CD4-positive, alpha-beta T cell (primary cell): ENCODE results near the gene KCNB1. TPM values are rescaled to one million over a fixed set of nuclear protein-coding genes. Genes with fewer than 3 reads are reported as not detected.

Experiments used
- ATAC-seq: fragments of 200-7000 bp; cut with Tn5 transposase; one replicate; pipeline ENCODE4 v1.10.0; 2022; ENCODE audit warnings: mild to moderate bottlenecking; ENCODE audit not compliant: poor library complexity
- CTCF ChIA-PET: fragments of 350-600 bp; sonication (Branson Sonifier 250); formaldehyde crosslinking; loops from one replicate; lab custom pipeline; 2021; ENCODE audit warnings: antibody characterized with exemption, inconsistent platforms; lab: Charles Lee
- POLR2A ChIA-PET: fragments of 350-600 bp; sonication (Branson Sonifier 250); formaldehyde crosslinking; loops from one replicate; lab custom pipeline; 2021; ENCODE audit warnings: antibody characterized with exemption, inconsistent platforms; lab: Charles Lee
- DNase-seq, 14 experiments: peaks; one replicate each; pipeline ENCODE4 v3.0.0-alpha.2; 2013 to 2020; ENCODE audit warnings: mixed read lengths in 2 of 14
- H3K27ac ChIP-seq, 2 donors: one replicate each; pipeline versions ENCODE4 v1.5.1 to v1.7.0; 2013; ENCODE audit warnings: low read length in 2 of 2, low read depth in 1 of 2, mild to moderate bottlenecking in 1 of 2
- H3K27me3 ChIP-seq, 2 experiments: 1 replicate in 1 of 2; 2 replicates in 1 of 2; pipeline versions ENCODE4 v1.6.1 to v1.7.0; 2013; ENCODE audit warnings: low read length in 2 of 2, control low read depth in 1 of 2, mild to moderate bottlenecking in 1 of 2, moderate library complexity in 1 of 2; ENCODE audit not compliant: insufficient read depth in 2 of 2, control insufficient read depth in 1 of 2
- H3K36me3 ChIP-seq: one replicate; pipeline ENCODE4 v1.6.1; 2013; ENCODE audit warnings: low read length, control low read depth; ENCODE audit not compliant: insufficient read depth
- H3K4me1 ChIP-seq: one replicate; pipeline ENCODE4 v1.6.1; 2013; ENCODE audit warnings: low read length, control low read depth; ENCODE audit not compliant: insufficient read depth
- H3K4me3 ChIP-seq: one replicate; pipeline ENCODE4 v1.5.1; 2013; ENCODE audit warnings: mild to moderate bottlenecking, low read length, moderate library complexity
- H3K9me3 ChIP-seq, 2 experiments: 1 replicate in 1 of 2; 2 replicates in 1 of 2; pipeline versions ENCODE4 v1.6.1 to v1.7.0; 2013; ENCODE audit warnings: low read length in 2 of 2, mild to moderate bottlenecking in 2 of 2, control low read depth in 1 of 2, moderate library complexity in 1 of 2; ENCODE audit not compliant: control insufficient read depth in 1 of 2, insufficient read depth in 1 of 2
- H3K27ac Mint-ChIP-seq: one replicate; pipeline ENCODE4 v1.8.0; 2020; ENCODE audit warnings: mixed read lengths
- H3K27me3 Mint-ChIP-seq: one replicate; pipeline ENCODE4 v1.8.0; 2021; ENCODE audit warnings: mixed read lengths
- H3K36me3 Mint-ChIP-seq: one replicate; pipeline ENCODE4 v1.8.0; 2021; ENCODE audit warnings: low read depth, mixed read lengths
- H3K4me1 Mint-ChIP-seq: one replicate; pipeline ENCODE4 v1.8.0; 2021; ENCODE audit warnings: low read depth, mixed read lengths
- H3K4me3 Mint-ChIP-seq: one replicate; pipeline ENCODE4 v1.8.0; 2020; ENCODE audit warnings: mild to moderate bottlenecking, mixed read lengths
- H3K9me3 Mint-ChIP-seq: one replicate; pipeline ENCODE4 v1.8.0; 2020; ENCODE audit warnings: mixed read lengths
- intact Hi-C, 2 experiments: fragments of 100-400 bp; cut with DNase I in 1 of 2; cut with micrococcal nuclease in 1 of 2; formaldehyde crosslinking; loops; one replicate each; pipeline versions ENCODE4 v1.15.1 to v1.9.0; 2023 to 2025; cut with DNase I, micrococcal nuclease
- total RNA-seq, 174 experiments: library from RNA in 2 of 174; stranded (reverse) in 2 of 174; gene quantifications; one replicate each; pipeline ENCODE4 v1.2.3 and lab custom pipeline; 2021 to 2026
- TF ChIP-seq, protein P1 (sequence below): fragments of 200-600 bp; IDR thresholded peaks from one replicate; pipeline ENCODE4 v1.8.0; 2022; ENCODE audit warnings: antibody characterized with exemption, mild to moderate bottlenecking

Gene KCNB1
- total RNA-seq, 2 experiments from 2014 or later = 0.06 to 0.08 TPM

DNA sequence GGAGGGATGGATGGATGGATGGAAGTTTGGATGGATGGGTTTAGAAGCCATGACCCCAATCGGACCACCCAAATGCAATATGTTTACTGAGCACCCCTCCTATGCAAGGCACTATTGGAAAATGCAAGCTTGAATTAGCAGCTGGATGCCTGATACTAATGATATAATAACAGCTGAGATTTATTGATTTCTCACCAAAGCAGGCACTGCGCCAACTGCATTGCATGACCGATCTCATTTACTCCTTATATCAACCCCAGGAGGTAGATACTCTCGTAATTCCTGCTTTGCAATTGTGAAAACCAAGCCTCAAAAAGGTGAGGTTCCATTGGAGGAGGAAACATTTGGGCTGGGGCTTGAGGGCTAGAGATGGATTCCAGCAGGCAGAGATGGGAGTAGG, 89.7 kb downstream of the KCNB1 start:
- Mint-ChIP-seq H3K36me3 (no peaks in the 10 kb centered on the region), H3K27ac (no peak overlapping the region), H3K9me3 (no peaks in the 10 kb centered on the region), H3K4me3 (no peak overlapping the region), H3K27me3 (peaks cover 40% of the 10 kb centered on the region), H3K4me1 (no peaks in the 10 kb centered on the region)
- Histone ChIP-seq H3K9me3 (no peaks in the 10 kb centered on the region), H3K36me3 (no peaks in the 10 kb centered on the region), H3K27ac (no peak overlapping the region), H3K4me3 (no peak overlapping the region), H3K27me3 (peaks cover 9% of the 10 kb centered on the region in 2 experiments), H3K4me1 (no peaks in the 10 kb centered on the region)
- intact Hi-C loops = no loop called here
- CTCF ChIA-PET = no interaction called here
- TF ChIP-seq, protein P1, sequence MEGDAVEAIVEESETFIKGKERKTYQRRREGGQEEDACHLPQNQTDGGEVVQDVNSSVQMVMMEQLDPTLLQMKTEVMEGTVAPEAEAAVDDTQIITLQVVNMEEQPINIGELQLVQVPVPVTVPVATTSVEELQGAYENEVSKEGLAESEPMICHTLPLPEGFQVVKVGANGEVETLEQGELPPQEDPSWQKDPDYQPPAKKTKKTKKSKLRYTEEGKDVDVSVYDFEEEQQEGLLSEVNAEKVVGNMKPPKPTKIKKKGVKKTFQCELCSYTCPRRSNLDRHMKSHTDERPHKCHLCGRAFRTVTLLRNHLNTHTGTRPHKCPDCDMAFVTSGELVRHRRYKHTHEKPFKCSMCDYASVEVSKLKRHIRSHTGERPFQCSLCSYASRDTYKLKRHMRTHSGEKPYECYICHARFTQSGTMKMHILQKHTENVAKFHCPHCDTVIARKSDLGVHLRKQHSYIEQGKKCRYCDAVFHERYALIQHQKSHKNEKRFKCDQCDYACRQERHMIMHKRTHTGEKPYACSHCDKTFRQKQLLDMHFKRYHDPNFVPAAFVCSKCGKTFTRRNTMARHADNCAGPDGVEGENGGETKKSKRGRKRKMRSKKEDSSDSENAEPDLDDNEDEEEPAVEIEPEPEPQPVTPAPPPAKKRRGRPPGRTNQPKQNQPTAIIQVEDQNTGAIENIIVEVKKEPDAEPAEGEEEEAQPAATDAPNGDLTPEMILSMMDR = no peak
- DNase-seq = no peak
- POLR2A ChIA-PET = no interaction called here
- no peak for ATAC-seq

DNA sequence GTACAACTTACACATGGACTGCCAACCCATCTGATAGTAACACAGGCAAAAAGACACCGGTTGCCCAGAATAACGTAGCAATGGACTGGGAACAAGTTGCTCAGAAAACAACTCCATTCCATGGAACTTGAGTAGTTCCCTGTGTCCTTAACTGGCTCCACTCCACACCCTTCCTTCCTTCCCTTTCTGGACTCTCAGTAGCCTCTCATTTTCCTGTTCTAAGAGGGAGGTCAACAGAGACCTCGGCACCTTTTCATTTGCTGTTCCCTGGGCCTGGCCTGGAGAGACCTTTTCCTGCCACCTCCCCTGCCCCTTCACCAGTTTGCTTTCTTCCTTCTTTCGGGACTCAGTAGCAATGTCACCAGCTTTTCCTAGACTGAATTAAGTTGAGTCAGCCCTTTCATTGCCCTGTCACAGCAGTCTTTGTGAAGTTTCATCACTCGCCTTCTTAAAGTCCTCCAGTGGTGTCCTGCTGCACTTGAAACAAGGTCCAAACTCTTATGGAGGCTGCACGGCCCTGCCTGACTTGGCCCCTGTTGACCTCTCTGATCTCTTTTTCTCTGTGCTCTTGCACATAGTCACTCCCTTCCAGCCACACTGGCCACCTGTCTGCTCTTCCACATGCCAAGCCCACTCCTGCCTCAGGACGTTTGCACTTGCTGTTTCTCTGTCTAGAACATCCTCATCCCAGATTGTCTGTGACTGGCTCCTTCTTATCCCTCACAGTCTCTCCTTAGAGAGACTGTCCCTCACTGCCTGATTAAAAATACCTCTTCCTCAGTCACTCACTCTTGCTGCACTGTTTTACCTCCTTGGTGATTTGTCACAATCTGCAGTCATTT, 90.8 kb downstream of the KCNB1 start:
- H3K36me3 ChIP-seq = no peaks in the 10 kb centered on the region
- DNase-seq (no peak), ATAC-seq (no peak)
- H3K4me3 ChIP-seq = no peak overlapping the region
- no peaks in the 10 kb centered on the region for H3K9me3 ChIP-seq
- Mint-ChIP-seq H3K27me3 (peaks cover 50% of the 10 kb centered on the region), H3K4me3 (no peak overlapping the region), H3K9me3 (no peaks in the 10 kb centered on the region), H3K36me3 (no peaks in the 10 kb centered on the region), H3K27ac (no peak overlapping the region), H3K4me1 (no peaks in the 10 kb centered on the region)
- intact Hi-C loops = no loop called here
- no peaks in the 10 kb centered on the region for H3K4me1 ChIP-seq
- ChIA-PET CTCF (no interaction called here), POLR2A (no interaction called here)
- no peak overlapping the region for H3K27ac ChIP-seq
- peaks cover 9% of the 10 kb centered on the region in 2 experiments for H3K27me3 ChIP-seq
- TF ChIP-seq, protein P1 = no peak

DNA sequence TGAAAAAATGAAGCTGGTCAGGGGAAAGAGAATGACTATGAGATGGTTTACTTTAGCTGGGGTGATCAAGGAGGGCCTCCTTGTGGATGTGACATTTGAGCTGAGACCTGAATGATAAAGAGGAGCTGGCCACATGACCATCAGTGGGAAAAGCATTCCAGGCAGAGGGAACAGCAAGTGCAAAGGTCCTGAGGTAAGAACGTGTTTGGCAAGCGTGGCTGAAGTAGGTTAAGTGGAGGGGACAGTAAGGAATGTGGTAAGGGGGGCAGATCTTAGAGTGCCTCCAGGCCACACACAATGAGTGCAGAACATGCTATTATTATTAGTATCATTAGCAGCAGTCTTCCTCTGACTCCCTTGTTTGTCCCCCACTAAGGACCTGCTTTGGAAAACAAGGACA, 92.6 kb downstream of the KCNB1 start:
- POLR2A ChIA-PET = interaction anchor here (1.3 kb wide), 1 partner anchor 8 kb away, joined by 3 read pairs; no protein-coding TSS in a partner anchor
- Mint-ChIP-seq H3K36me3 (no peaks in the 10 kb centered on the region), H3K27me3 (peaks cover 61% of the 10 kb centered on the region), H3K9me3 (no peaks in the 10 kb centered on the region), H3K27ac (no peak overlapping the region), H3K4me3 (no peak overlapping the region), H3K4me1 (no peaks in the 10 kb centered on the region)
- H3K4me3 ChIP-seq = no peak overlapping the region
- H3K27ac ChIP-seq = no peak overlapping the region
- ATAC-seq = no peak
- CTCF ChIA-PET = no interaction called here
- TF ChIP-seq, protein P1 = no peak
- no peak for DNase-seq
- H3K9me3 ChIP-seq = no peaks in the 10 kb centered on the region
- intact Hi-C loops = no loop called here
- peaks cover 8 to 9% of the 10 kb centered on the region in 2 experiments for H3K27me3 ChIP-seq
- H3K4me1 ChIP-seq = no peaks in the 10 kb centered on the region
- no peaks in the 10 kb centered on the region for H3K36me3 ChIP-seq
